Measurements from ENCODE around the gene ANKRD34A. TPM values are rescaled to one million over a fixed set of nuclear protein-coding genes. Genes with fewer than 3 reads are reported as not detected.
A peak's percentile ranks its signal among the peaks of the same experiment; 100 is the strongest.

ANKRD34A gene
- total and polyA plus RNA-seq, 2 experiments from 2014 or later, result 1.3 to 2.3 TPM

- H3K9me2 ChIP-seq (ENCODE audit: insufficient read depth), result no peaks in the 10 kb centered on the region
- WGBS, 2 experiments (ENCODE audit: low coverage in 1 of 2, low lambda C conversion rate in 2 of 2, missing lambda C conversion rate in 2 of 2), result 70 to 81% methylated on average over 8 of the region's 8 CpGs
- no peak for DNase-seq
- no peak overlapping the region for H3K4me3 ChIP-seq
- peaks cover 6% of the 10 kb centered on the region; the same call in 1 of the 2 replicates for H3F3A ChIP-seq (ENCODE audit: insufficient read depth)
- no peak overlapping the region for H3K4me2 ChIP-seq (ENCODE audit: unreplicated experiment)
- 0 out of 2 replicates have a peak, but pooled peaks cover 3% of the 10 kb centered on the region for H3K4me1 ChIP-seq (ENCODE audit: insufficient read depth)
- no peaks in the 10 kb centered on the region for H3K36me3 ChIP-seq (ENCODE audit: low read depth)
- no peak overlapping the region for H3K9ac ChIP-seq
- no peaks in the 10 kb centered on the region for H3K27me3 ChIP-seq (replicated peaks; ENCODE audit: insufficient read depth)
- peak overlapping the region; percentile 84 for H2AFZ ChIP-seq
- H4K20me1 ChIP-seq (ENCODE audit: insufficient read depth), result no peaks in the 10 kb centered on the region
- no peak overlapping the region for H3K27ac ChIP-seq
- TF ChIP-seq EZH2phosphoT487 (IDR thresholded peaks at IDR 0.05; ENCODE audit: insufficient read depth, low read depth) (no peak), EZH2 (IDR thresholded peaks at IDR 0.05; ENCODE audit: insufficient read depth, poor library complexity, severe bottlenecking) (no peak)
- H3K79me2 ChIP-seq (ENCODE audit: insufficient read depth), result no peaks in the 10 kb centered on the region
- in situ Hi-C loops (cut with MboI), result no loop called here
- no peaks in the 10 kb centered on the region for H3K9me3 ChIP-seq (ENCODE audit: low read depth)
These were observed 43.2 kb upstream of the ANKRD34A start for GRCh38 chr1:146007489-146008133.

- H3K27me3 ChIP-seq (replicated peaks; ENCODE audit: insufficient read depth), result no peaks in the 10 kb centered on the region
- WGBS, 2 experiments (ENCODE audit: low coverage in 1 of 2, low lambda C conversion rate in 2 of 2, missing lambda C conversion rate in 2 of 2), result 93 to 100% methylated on average over 2 of the region's 2 CpGs
These were observed 37.3 kb upstream of the ANKRD34A start for GRCh38 chr1:146001709-146002108.

GRCh38 chr1:145999321-146000024 is 35.1 kb upstream of the ANKRD34A start:
- H3K4me3 ChIP-seq, result no peak overlapping the region
- peaks cover 4% of the 10 kb centered on the region; the same call in 1 of the 2 replicates for H4K20me1 ChIP-seq (ENCODE audit: insufficient read depth)
- no peaks in the 10 kb centered on the region for H3K9me3 ChIP-seq (ENCODE audit: low read depth)
- peak overlapping the region; percentile 46 for H2AFZ ChIP-seq
- peaks cover 7% of the 10 kb centered on the region for H3K36me3 ChIP-seq (ENCODE audit: low read depth)
- DNase-seq, result no peak
- H3F3A ChIP-seq (ENCODE audit: insufficient read depth), result peaks cover 18% of the 10 kb centered on the region
- no peak overlapping the region for H3K27ac ChIP-seq
- no peak overlapping the region for H3K9ac ChIP-seq
- H3K4me2 ChIP-seq (ENCODE audit: unreplicated experiment), result no peak overlapping the region
- H3K9me2 ChIP-seq (ENCODE audit: insufficient read depth), result no peaks in the 10 kb centered on the region
- WGBS, 2 experiments (ENCODE audit: low coverage in 1 of 2, low lambda C conversion rate in 2 of 2, missing lambda C conversion rate in 2 of 2), result 37 to 39% methylated on average over 5 of the region's 5 CpGs
- TF ChIP-seq EZH2 (IDR thresholded peaks at IDR 0.05; ENCODE audit: insufficient read depth, poor library complexity, severe bottlenecking), result no peak
- TF ChIP-seq EZH2phosphoT487 (IDR thresholded peaks at IDR 0.05; ENCODE audit: insufficient read depth, low read depth), result no peak
- peaks cover 8% of the 10 kb centered on the region; the same call in 1 of the 2 replicates for H3K4me1 ChIP-seq (ENCODE audit: insufficient read depth)
- H3K79me2 ChIP-seq (ENCODE audit: insufficient read depth), result peaks cover 19% of the 10 kb centered on the region
- in situ Hi-C loops (cut with MboI), result no loop called here
- H3K27me3 ChIP-seq (replicated peaks; ENCODE audit: insufficient read depth), result no peaks in the 10 kb centered on the region

More at GRCh38 chr1:146001709-146002108, 37.3 kb upstream of the ANKRD34A start:
- Histone ChIP-seq H2AFZ (no peak overlapping the region), H3F3A (ENCODE audit: insufficient read depth) (no peaks in the 10 kb centered on the region), H3K9me2 (ENCODE audit: insufficient read depth) (no peaks in the 10 kb centered on the region), H3K36me3 (ENCODE audit: low read depth) (no peaks in the 10 kb centered on the region), H3K9ac (no peak overlapping the region), H3K9me3 (ENCODE audit: low read depth) (no peaks in the 10 kb centered on the region), H3K4me1 (ENCODE audit: insufficient read depth) (peaks cover 5% of the 10 kb centered on the region; the same call in 1 of the 2 replicates), H3K27ac (no peak overlapping the region), H3K79me2 (ENCODE audit: insufficient read depth) (no peaks in the 10 kb centered on the region), H3K4me2 (ENCODE audit: unreplicated experiment) (no peak overlapping the region), H3K4me3 (no peak overlapping the region), H4K20me1 (ENCODE audit: insufficient read depth) (no peaks in the 10 kb centered on the region)
- in situ Hi-C loops (cut with MboI), result no loop called here
- no peak for DNase-seq
- no peak for TF ChIP-seq EZH2 (IDR thresholded peaks at IDR 0.05; ENCODE audit: insufficient read depth, poor library complexity, severe bottlenecking)

GRCh38 chr1:145997718-145998023 is 33.3 kb upstream of the ANKRD34A start:
- Histone ChIP-seq H3K9me3 (ENCODE audit: low read depth) (no peaks in the 10 kb centered on the region), H3K4me2 (ENCODE audit: unreplicated experiment) (peak overlapping the region; percentile 87), H3K9me2 (ENCODE audit: insufficient read depth) (no peaks in the 10 kb centered on the region), H3K4me1 (ENCODE audit: insufficient read depth) (peaks cover 26% of the 10 kb centered on the region), H2AFZ (peak overlapping the region; percentile 81), H3K4me3 (peak overlapping the region; percentile 91; the same call in 1 of the 2 replicates), H3K27me3 (replicated peaks; ENCODE audit: insufficient read depth) (no peaks in the 10 kb centered on the region), H3K36me3 (ENCODE audit: low read depth) (peaks cover 25% of the 10 kb centered on the region), H4K20me1 (ENCODE audit: insufficient read depth) (peaks cover 22% of the 10 kb centered on the region; the same call in 1 of the 2 replicates), H3F3A (ENCODE audit: insufficient read depth) (peaks cover 36% of the 10 kb centered on the region), H3K79me2 (ENCODE audit: insufficient read depth) (peaks cover 37% of the 10 kb centered on the region), H3K27ac (no peak overlapping the region), H3K9ac (no peak overlapping the region)
- DNase-seq, result no peak
- in situ Hi-C loops (cut with MboI), result no loop called here
- 20 to 31% methylated on average over 3 of the region's 3 CpGs for WGBS, 2 experiments (ENCODE audit: low coverage in 1 of 2, low lambda C conversion rate in 2 of 2, missing lambda C conversion rate in 2 of 2)
- TF ChIP-seq EZH2 (IDR thresholded peaks at IDR 0.05; ENCODE audit: insufficient read depth, poor library complexity, severe bottlenecking) (no peak), EZH2phosphoT487 (IDR thresholded peaks at IDR 0.05; ENCODE audit: insufficient read depth, low read depth) (no peak)

All from GM23248 (cell line).